Naive thymus-derived CD8-positive, alpha-beta T cell (primary cell): ENCODE results near the gene ZNF750. TPM values are rescaled to one million over a fixed set of nuclear protein-coding genes. Genes with fewer than 3 reads are reported as not detected.
A peak's percentile ranks its signal among the peaks of the same experiment; 100 is the strongest.

Source experiments
- ATAC-seq, 2 donors: fragments of 150-1000 bp; cut with Tn5 transposase in 1 of 2; sonication (Bioruptor Pico), chemical (Tn5 transposase) in 1 of 2; 1 replicate in 1 of 2; 2 replicates in 1 of 2; pipeline ENCODE4 v1.10.0; 2021; ENCODE audit warnings: mild to moderate bottlenecking in 2 of 2, moderate library complexity in 2 of 2
- POLR2A ChIA-PET: fragments of 350-600 bp; sonication (Branson Sonifier 250); formaldehyde crosslinking; loops from one replicate; lab custom pipeline; 2021; ENCODE audit warnings: antibody characterized with exemption; lab: Charles Lee
- DNase-seq, 10 donors: peaks; one replicate each; pipeline versions ENCODE4 v3.0.0 to v3.0.0-alpha.2; 2020 to 2022
- H3K27ac Mint-ChIP-seq, 10 donors: one replicate each; pipeline ENCODE4 v1.8.0; 2020 to 2022; ENCODE audit warnings: mild to moderate bottlenecking in 10 of 10, mixed read lengths in 10 of 10, moderate library complexity in 4 of 10, inconsistent platforms in 1 of 10
- H3K27me3 Mint-ChIP-seq, 5 donors: one replicate each; pipeline ENCODE4 v1.8.0; 2021 to 2022; ENCODE audit warnings: mixed read lengths in 5 of 5
- H3K36me3 Mint-ChIP-seq, 3 donors: one replicate each; pipeline ENCODE4 v1.8.0; 2020 to 2022; ENCODE audit warnings: mixed read lengths in 3 of 3, mild to moderate bottlenecking in 2 of 3, inconsistent platforms in 1 of 3
- H3K4me1 Mint-ChIP-seq, 4 donors: one replicate each; pipeline ENCODE4 v1.8.0; 2021 to 2022; ENCODE audit warnings: mixed read lengths in 4 of 4
- H3K4me3 Mint-ChIP-seq, 10 donors: one replicate each; pipeline ENCODE4 v1.8.0; 2020 to 2022; ENCODE audit warnings: mild to moderate bottlenecking in 10 of 10, mixed read lengths in 10 of 10, moderate library complexity in 6 of 10, inconsistent platforms in 1 of 10
- H3K9me3 Mint-ChIP-seq, 9 donors: one replicate each; pipeline ENCODE4 v1.8.0; 2020 to 2022; ENCODE audit warnings: mixed read lengths in 9 of 9, mild to moderate bottlenecking in 3 of 9, inconsistent platforms in 1 of 9, moderate library complexity in 1 of 9
- polyA plus RNA-seq, 3 donors: library from polyadenylated mRNA; unstranded; fragments of 300-500 nt; fragmentation: Illumina TruSeq; gene quantifications; one replicate each; pipeline ENCODE4 v1.2.3, GENCODE V29; 2021
- total RNA-seq, 8 experiments: library from RNA in 2 of 8; stranded (reverse) in 2 of 8; gene quantifications; one replicate each; pipeline ENCODE4 v1.2.3 and lab custom pipeline; 2021 to 2026

ZNF750 gene
- total and polyA plus RNA-seq, 5 experiments from 2014 or later = not detected

DNA sequence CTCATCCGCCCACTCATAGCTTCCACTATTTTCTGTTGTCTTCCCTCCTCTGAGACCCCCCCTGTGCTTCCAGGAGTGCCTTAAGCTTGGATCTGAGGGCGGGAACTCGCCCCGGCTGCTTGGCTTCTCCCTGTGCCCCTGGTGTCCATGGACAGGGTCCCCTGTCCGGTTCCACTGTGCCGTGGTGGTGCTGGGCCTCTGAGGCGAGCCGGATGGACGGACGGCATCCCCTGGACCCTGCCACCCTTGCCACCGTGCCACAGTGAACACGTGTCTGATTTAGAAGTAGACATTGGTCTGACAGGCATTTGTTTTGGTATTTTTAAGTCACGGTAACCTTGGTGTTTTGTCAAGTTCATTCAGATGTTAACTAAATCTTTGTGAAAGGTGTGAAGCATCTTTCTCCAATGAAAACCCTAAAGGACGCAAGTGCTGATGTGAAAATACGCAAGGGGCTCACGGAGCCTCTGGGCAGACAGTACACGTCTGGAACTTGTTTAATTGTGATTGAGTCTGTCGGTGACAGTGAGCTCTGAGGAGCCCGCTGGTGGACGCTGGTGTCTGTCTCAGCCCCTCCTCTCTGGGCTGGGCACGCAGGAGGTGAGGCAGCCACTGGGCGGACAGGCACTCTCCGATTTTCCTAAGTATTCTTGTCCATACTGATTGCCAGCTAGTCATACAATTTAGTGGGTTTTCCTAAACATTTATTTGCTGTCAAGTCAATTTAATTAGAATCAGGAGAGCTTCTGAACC lies 26.3 kb downstream of the ZNF750 start:
- POLR2A ChIA-PET = no interaction called here

DNA sequence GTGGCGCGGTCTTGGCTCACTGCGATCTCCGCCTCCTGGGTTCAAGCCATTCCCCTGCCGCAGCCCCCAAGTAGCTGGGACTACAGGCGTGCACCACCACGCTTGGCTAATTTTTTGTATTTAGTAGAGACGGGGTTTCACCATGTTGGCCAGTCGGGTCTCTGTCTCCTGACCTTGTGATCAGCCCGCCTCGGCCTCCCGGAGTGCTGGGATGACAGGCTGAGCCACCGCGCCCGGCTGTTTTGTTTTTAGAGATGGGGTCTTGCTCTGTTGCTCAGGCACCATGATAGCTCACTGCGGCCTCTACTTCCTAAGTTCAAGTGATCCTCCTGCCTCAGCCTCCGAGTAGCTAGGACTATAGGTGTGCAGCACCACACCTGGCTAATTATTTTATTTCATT lies 27.2 kb downstream of the ZNF750 start:
- DNase-seq (peak in 1 of 10 donors; percentile 34), ATAC-seq (no peak)
- H3K4me3 Mint-ChIP-seq = no peak overlapping the region
- POLR2A ChIA-PET = no interaction called here
- peaks cover 7 to 16% (median 11%) of the 10 kb centered on the region in 4 donors for H3K4me1 Mint-ChIP-seq
- no peaks in the 10 kb centered on the region for H3K27me3 Mint-ChIP-seq
- no peaks in the 10 kb centered on the region for H3K9me3 Mint-ChIP-seq
- no peak overlapping the region for H3K27ac Mint-ChIP-seq
- H3K36me3 Mint-ChIP-seq = peaks cover 0 to 53% (median 25%) of the 10 kb centered on the region in 3 donors

More for the DNA sequence above, 26.3 kb downstream of the ZNF750 start:
- Mint-ChIP-seq H3K4me1 (peaks cover 8 to 16% (median 15%) of the 10 kb centered on the region in 4 donors), H3K9me3 (no peaks in the 10 kb centered on the region), H3K27ac (peak overlapping the region in 2 of 10 donors; percentile 30 to 53), H3K4me3 (no peak overlapping the region), H3K36me3 (peaks cover 0 to 54% (median 33%) of the 10 kb centered on the region in 3 donors), H3K27me3 (no peaks in the 10 kb centered on the region)
- no peak for ATAC-seq
- DNase-seq = peak in 1 of 10 donors; percentile 19

DNA sequence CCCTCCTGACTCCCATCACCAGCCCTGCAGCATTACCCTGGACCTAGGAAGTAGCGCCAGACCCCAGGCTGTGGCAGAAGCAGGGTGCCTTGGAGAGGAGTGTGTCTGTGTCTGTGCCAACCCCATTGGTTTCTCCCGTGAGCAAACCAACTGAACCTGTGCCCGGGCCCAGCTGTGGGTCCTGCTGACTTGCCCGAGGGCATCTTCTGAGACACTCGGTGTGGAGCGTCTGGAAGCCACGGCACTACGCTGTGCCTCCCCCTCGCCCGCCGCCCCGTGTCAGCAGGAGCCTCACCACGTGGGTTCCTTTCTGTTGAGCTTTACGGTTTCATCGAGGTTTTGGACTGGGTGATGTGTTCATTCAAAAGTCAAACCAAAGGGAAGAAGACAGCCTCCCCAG lies 27.8 kb downstream of the ZNF750 start:
- H3K36me3 Mint-ChIP-seq = peaks cover 0 to 54% (median 22%) of the 10 kb centered on the region in 3 donors
- H3K9me3 Mint-ChIP-seq = no peaks in the 10 kb centered on the region

DNA sequence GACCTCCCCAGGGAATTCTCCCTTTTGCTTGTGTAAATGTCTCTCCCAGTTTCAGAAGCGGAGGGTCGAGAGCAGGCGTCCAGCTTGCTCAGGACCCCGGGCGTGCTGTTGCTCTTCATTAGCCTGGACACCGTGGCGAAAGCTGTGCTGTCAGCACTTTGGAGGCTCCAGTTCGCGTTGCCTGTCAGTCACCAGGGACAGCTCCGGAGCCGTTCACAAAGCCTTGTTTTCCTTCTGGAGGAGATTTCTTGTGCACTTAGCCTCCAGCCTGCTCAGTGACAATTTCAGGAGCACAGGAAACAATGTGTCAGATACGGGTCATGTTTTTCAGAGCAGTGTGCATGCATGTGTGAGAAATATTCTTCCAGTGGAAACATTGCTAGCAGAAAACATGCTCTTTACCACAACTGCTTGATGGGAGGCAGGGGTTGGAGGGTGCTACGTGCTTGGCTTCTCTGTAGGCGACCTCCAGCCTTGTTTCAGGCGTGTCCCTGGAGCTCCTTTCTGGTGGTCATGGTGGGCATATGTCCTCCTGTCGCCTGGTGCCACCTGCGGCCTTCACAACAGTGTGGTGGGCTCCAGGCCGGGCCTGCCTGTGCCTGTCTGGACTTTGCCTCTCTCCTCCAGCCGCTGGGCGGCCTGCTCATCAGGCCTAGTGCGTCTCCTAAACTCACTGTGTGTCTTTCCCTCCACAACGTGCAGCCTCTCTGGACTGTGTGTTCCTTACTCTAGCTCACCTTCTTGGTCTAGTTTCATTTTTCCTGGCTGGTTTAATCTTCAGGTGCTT lies 29.0 kb downstream of the ZNF750 start:
- Mint-ChIP-seq H3K4me1 (peaks cover 6 to 14% (median 9%) of the 10 kb centered on the region in 4 donors), H3K4me3 (no peak overlapping the region), H3K36me3 (peaks cover 0 to 53% (median 21%) of the 10 kb centered on the region in 3 donors), H3K9me3 (no peaks in the 10 kb centered on the region), H3K27me3 (peaks cover 0 to 1% (median 0%) of the 10 kb centered on the region in 5 donors), H3K27ac (peak overlapping the region in 2 of 10 donors; percentile 15 to 48)
- ATAC-seq (no peak), DNase-seq (peak in 1 of 10 donors; percentile 38)
- POLR2A ChIA-PET = no interaction called here

More for the DNA sequence above, 27.8 kb downstream of the ZNF750 start:
- Mint-ChIP-seq H3K27me3 (no peaks in the 10 kb centered on the region), H3K4me3 (no peak overlapping the region), H3K27ac (no peak overlapping the region), H3K4me1 (peaks cover 6 to 16% (median 11%) of the 10 kb centered on the region in 4 donors)
- POLR2A ChIA-PET = no interaction called here
- DNase-seq = peak in 1 of 10 donors; percentile 26
- ATAC-seq = no peak

DNA sequence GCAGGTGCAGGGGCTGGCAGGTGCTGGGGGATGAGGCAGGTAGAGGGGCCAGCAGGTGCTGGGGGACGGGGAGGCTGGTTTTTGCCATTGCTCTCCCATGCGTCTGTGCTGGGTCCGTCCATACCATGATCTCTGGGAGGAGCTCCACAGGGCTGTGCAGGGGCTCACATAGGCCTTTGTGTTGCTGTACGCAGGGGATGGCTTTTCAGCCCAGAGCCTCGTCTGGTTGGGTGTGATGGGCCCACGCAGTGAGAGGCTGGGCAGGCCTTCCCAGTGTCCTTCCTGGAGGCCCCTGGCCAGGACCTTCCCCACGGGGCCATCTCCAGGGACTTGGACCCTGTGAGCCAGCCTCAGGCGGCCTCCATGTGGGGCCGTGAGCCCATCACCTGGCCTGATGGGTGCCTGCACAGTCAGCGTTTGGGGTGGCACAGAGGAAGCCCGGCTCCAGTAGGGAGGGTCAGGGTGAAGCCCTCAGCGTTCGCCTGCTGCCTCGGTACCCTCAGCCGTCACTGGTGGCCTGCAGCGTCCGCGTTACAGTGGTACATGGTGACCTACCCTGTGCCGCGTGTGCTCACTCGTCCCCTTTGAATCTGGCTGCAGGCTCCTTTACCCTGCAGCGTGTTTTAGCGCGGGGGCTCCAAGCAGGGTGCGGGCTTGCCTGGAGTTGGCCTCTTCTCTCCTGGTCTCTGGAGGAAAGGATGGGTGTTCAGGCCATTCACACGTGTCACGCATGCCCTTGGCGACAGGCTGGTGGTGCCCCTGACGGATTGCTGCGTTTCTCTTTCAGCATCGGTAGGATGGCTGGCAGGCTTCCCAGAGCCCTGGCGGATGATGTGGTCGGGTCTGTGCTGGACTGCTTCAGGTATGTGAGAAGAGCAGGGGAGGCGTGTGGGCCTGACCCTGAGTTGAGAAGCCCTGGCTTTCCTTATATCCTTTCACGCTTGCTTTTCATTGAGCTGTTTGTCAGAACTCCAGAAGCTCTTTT lies 30.6 kb downstream of the ZNF750 start:
- Mint-ChIP-seq H3K36me3 (peaks cover 0 to 39% (median 10%) of the 10 kb centered on the region in 3 donors), H3K9me3 (no peaks in the 10 kb centered on the region), H3K4me1 (peaks cover 0 to 3% (median 0%) of the 10 kb centered on the region in 4 donors), H3K27me3 (peaks cover 0 to 1% (median 0%) of the 10 kb centered on the region in 5 donors), H3K27ac (peak overlapping the region in 1 of 10 donors; percentile 48), H3K4me3 (no peak overlapping the region)
- POLR2A ChIA-PET = no interaction called here
- DNase-seq = peak in 1 of 10 donors; percentile 53
- no peak for ATAC-seq

DNA sequence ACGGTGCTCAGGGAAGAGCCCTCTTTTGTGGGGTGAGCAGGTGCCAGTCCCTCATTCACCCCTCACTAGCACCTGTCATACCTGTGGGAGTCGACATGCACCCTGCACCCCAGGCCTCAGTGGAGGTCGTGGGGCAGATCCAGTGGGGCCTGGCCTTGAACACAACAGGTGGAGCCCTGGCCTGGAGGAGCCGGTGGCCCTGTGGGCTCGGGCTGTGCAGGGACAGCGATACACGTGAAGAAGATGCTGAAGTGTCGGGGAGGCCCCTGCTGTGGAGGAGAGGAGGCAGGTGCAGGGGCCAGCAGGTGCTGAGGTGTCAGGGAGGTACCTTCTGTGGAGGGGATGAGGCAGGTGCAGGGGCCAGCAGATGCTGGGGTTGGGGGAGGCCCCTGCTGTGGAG lies 31.8 kb downstream of the ZNF750 start:
- H3K9me3 Mint-ChIP-seq = no peaks in the 10 kb centered on the region
- H3K27ac Mint-ChIP-seq = peak overlapping the region in 1 of 10 donors; percentile 70
- H3K4me1 Mint-ChIP-seq = peaks cover 0 to 6% (median 2%) of the 10 kb centered on the region in 4 donors
- no peak for DNase-seq
- POLR2A ChIA-PET = no interaction called here
- H3K4me3 Mint-ChIP-seq = no peak overlapping the region
- ATAC-seq = no peak
- peaks cover 0 to 1% (median 0%) of the 10 kb centered on the region in 5 donors for H3K27me3 Mint-ChIP-seq
- H3K36me3 Mint-ChIP-seq = peaks cover 0 to 31% (median 4%) of the 10 kb centered on the region in 3 donors

DNA sequence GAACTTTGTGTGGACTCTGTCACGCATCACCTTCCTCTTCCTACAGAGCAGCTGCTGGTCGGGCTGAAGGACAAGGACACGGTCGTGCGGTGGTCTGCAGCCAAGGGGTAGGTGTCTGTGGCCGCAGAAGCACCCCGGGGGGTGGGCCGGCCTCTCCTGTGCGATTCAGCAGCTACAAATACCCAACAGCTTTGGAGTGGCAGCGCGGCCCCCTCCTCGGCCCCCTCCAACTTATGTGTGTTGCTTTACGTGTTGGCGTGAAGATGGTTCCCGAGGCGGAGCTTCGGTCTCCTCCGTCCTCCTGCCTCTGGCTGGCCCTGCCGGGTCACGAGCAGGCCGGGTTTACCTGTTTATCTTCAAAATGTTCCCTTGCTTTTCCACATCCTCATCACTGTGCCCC lies 32.3 kb downstream of the ZNF750 start:
- DNase-seq (peak in 1 of 10 donors; percentile 35), ATAC-seq (no peak)
- H3K36me3 Mint-ChIP-seq = peaks cover 0 to 33% (median 6%) of the 10 kb centered on the region in 3 donors
- H3K27me3 Mint-ChIP-seq = peaks cover 0 to 1% (median 0%) of the 10 kb centered on the region in 5 donors
- H3K4me1 Mint-ChIP-seq = peaks cover 0 to 6% (median 4%) of the 10 kb centered on the region in 4 donors
- H3K4me3 Mint-ChIP-seq = no peak overlapping the region
- POLR2A ChIA-PET = interaction anchor here (0.6 kb wide), 1 partner anchor 57 kb away, joined by 3 read pairs; no protein-coding TSS in a partner anchor
- H3K9me3 Mint-ChIP-seq = no peaks in the 10 kb centered on the region
- H3K27ac Mint-ChIP-seq = peak overlapping the region in 1 of 10 donors; percentile 70

DNA sequence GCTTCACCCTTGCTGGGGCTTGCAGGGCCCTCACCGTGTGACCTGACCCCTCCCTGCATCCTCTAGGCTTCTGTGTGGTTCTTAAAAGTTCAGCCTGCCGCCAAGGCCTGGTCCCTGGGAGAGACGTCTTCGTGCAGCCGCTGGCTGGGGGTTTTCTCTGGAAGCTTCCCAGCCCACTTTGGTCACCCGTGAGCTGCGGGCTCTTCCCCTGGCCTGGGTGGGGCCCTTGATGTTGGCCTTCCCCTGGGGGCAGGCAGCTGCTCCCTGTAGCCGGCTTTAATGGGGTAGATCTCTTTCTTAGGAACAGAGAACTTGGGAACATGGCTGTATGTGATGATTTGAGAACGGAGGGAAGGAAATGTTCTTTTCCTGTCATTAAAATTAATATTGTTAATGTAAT lies 32.7 kb downstream of the ZNF750 start:
- ATAC-seq (no peak), DNase-seq (no peak)
- no peaks in the 10 kb centered on the region for H3K9me3 Mint-ChIP-seq
- H3K27ac Mint-ChIP-seq = peak overlapping the region in 1 of 10 donors; percentile 70
- peaks cover 0 to 33% (median 6%) of the 10 kb centered on the region in 3 donors for H3K36me3 Mint-ChIP-seq
- H3K4me1 Mint-ChIP-seq = peaks cover 0 to 8% (median 6%) of the 10 kb centered on the region in 4 donors
- POLR2A ChIA-PET = interaction anchor here (0.6 kb wide), 1 partner anchor 58 kb away, joined by 3 read pairs; no protein-coding TSS in a partner anchor
- H3K27me3 Mint-ChIP-seq = peaks cover 0 to 1% (median 0%) of the 10 kb centered on the region in 5 donors
- H3K4me3 Mint-ChIP-seq = no peak overlapping the region

DNA sequence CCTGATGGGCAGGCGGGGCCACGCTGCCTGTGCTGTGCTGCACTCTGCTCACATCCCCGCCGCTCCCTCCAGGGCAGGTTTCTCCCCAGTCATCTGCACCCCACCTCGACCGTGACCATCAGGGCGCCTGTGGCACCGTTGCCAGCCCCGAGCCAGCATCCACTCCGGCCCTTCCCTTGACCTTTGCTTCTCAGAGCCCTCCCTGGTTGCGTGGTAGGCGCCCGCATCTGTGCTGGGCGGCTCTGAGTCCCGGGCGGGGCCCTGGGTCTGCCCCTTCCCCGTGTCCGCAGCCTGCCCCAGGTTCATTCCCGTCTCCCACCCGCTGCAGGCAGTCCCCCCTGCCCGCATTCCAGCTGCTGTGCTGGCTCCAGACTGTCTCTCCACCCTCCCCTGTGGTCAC lies 33.2 kb downstream of the ZNF750 start:
- Mint-ChIP-seq H3K4me3 (no peak overlapping the region), H3K27me3 (peaks cover 0 to 1% (median 0%) of the 10 kb centered on the region in 5 donors), H3K27ac (peak overlapping the region in 1 of 10 donors; percentile 70), H3K4me1 (peaks cover 0 to 13% (median 7%) of the 10 kb centered on the region in 4 donors), H3K36me3 (peaks cover 0 to 30% (median 3%) of the 10 kb centered on the region in 3 donors), H3K9me3 (no peaks in the 10 kb centered on the region)
- POLR2A ChIA-PET = no interaction called here
- peak in 1 of 10 donors; percentile 36 for DNase-seq
- no peak for ATAC-seq

DNA sequence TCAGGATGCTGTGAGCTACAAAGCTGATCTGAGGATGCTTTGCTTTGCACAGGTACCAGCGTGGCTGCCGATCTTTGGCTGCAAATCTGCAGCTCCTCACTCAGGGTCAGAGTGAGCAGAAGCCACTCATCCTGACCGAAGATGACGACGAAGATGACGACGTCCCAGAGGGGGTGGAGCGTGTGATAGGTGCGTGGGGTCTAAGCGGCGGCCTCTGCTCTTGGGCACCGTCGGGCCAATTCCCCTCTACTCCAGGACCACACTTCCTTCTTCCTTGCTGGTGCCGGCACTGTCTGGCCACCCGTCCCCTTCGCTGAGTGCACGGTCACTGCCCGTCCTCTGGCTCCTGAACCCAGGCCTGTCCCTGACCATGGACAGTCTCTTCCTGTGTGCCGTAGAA lies 34.0 kb downstream of the ZNF750 start:
- H3K36me3 Mint-ChIP-seq = peaks cover 0 to 28% (median 4%) of the 10 kb centered on the region in 3 donors

DNA sequence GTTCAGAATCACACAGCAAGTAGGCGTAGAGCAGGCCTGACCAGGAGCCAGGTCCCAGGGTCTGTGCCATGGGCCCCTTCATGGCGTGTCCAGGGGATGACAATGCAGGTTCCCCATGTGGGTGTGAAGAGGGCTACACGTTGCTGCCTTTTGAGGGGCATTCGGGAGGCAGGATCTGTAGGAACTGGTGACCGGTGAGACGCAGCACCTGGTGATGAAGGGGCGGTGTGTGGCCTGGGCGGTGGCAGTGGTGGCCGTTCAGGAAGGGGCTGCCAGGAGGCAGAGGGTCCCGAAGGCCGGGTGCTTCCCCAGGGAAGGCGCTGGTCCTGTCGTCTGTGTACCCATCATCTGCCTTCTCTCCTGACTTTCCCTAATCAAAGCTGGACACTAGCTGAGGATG lies 34.6 kb downstream of the ZNF750 start:
- no peaks in the 10 kb centered on the region for H3K9me3 Mint-ChIP-seq

More for the DNA sequence above, 34.0 kb downstream of the ZNF750 start:
- Mint-ChIP-seq H3K4me1 (peaks cover 0 to 19% (median 11%) of the 10 kb centered on the region in 4 donors), H3K27ac (peak overlapping the region in 2 of 10 donors; percentile 71 to 80), H3K4me3 (no peak overlapping the region), H3K9me3 (no peaks in the 10 kb centered on the region), H3K27me3 (peaks cover 0 to 1% (median 0%) of the 10 kb centered on the region in 5 donors)
- DNase-seq (peak in 1 of 10 donors; percentile 44), ATAC-seq (no peak)
- POLR2A ChIA-PET = no interaction called here

More for the DNA sequence above, 34.6 kb downstream of the ZNF750 start:
- H3K4me1 Mint-ChIP-seq = peaks cover 0 to 19% (median 11%) of the 10 kb centered on the region in 4 donors
- H3K27me3 Mint-ChIP-seq = peaks cover 0 to 1% (median 0%) of the 10 kb centered on the region in 5 donors
- POLR2A ChIA-PET = no interaction called here
- no peak overlapping the region for H3K4me3 Mint-ChIP-seq
- ATAC-seq = no peak
- no peak for DNase-seq
- H3K27ac Mint-ChIP-seq = no peak overlapping the region
- H3K36me3 Mint-ChIP-seq = peaks cover 0 to 27% (median 4%) of the 10 kb centered on the region in 3 donors
